Nephron (organoid): ENCODE measurements around the gene CRYGS.
A peak's percentile ranks its signal among the peaks of the same experiment; 100 is the strongest.

Experiments
- H3K27ac Mint-ChIP-seq, 3 experiments: 2 replicates each; pipeline ENCODE4 v1.8.0; 2020; ENCODE audit warnings: mixed read lengths in 3 of 3, mild to moderate bottlenecking in 2 of 3, moderate library complexity in 1 of 3
- H3K27me3 Mint-ChIP-seq: 2 replicates; pipeline ENCODE4 v1.8.0; 2021; ENCODE audit warnings: low read depth, mild to moderate bottlenecking, moderate library complexity, mixed read lengths
- H3K36me3 Mint-ChIP-seq: 2 replicates; pipeline ENCODE4 v1.8.0; 2020; ENCODE audit warnings: low read depth, mixed read lengths
- H3K4me1 Mint-ChIP-seq: 2 replicates; pipeline ENCODE4 v1.8.0; 2020; ENCODE audit warnings: mixed read lengths
- H3K4me3 Mint-ChIP-seq, 3 experiments: 2 replicates each; pipeline ENCODE4 v1.8.0; 2020; ENCODE audit warnings: mild to moderate bottlenecking in 3 of 3, mixed read lengths in 3 of 3, moderate library complexity in 2 of 3
- H3K9me3 Mint-ChIP-seq: 2 replicates; pipeline ENCODE4 v1.8.0; 2020; ENCODE audit warnings: mixed read lengths
- TF ChIP-seq, protein P1 (sequence below), 3 experiments: fragments of 200-600 bp; sonication (generic); IDR thresholded peaks; one replicate each; pipeline ENCODE4 v1.5.0; 2021; ENCODE audit warnings: antibody characterized with exemption in 3 of 3; ENCODE audit not compliant: unreplicated experiment in 3 of 3

Gene CRYGS

DNA sequence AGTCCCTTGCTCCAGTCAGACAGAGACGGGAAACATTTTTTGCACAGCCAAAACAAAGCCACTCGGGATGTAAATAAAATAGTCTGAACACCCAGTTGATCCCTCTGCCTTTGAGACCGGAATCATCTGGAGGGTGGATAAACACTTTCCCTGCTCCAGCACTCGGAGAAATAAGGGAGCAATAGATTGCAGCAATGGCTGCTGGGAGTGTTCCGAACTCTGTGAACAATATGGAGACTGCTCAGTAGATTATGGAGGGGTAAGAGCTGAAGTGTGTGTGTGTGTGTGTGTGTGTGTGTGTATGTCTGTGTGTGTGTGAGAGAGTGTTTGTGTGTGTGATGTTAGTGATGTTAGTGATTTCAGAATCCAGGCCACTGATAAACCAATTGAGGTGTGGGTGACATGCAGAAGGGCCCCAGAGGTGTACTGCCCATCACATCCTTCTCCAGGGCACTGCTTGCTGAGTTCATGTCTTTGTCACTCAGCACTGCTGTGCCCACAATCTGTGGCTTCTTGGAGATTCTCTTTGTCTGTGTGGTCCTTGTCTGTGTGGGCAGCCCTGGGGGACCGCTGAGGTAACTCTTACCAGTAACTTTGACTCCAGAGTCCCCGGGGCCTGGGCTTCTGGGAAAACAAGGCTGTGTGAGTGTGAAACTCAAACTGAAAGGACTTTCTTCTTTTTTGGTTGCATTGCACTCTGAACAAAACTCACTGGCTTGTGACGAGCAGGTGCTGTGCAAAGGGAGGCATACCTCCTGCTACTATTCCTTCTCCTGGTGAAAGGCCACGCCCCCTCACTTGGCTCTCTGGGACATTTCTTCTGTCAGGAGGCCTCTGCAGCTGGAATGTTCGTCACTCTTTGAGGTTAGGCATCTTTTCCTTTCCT lies 23.0 kb downstream of the CRYGS start:
- peak overlapping the region in 2 of 3 experiments; percentile 8 to 10 for H3K27ac Mint-ChIP-seq
- peak overlapping the region in 2 of 3 experiments; percentile 4 to 6 for H3K4me3 Mint-ChIP-seq
- H3K36me3 Mint-ChIP-seq, result no peaks in the 10 kb centered on the region
- no peaks in the 10 kb centered on the region for H3K9me3 Mint-ChIP-seq
- H3K27me3 Mint-ChIP-seq, result peaks cover 17% of the 10 kb centered on the region
- peaks cover 10% of the 10 kb centered on the region for H3K4me1 Mint-ChIP-seq
- TF ChIP-seq, protein P1, sequence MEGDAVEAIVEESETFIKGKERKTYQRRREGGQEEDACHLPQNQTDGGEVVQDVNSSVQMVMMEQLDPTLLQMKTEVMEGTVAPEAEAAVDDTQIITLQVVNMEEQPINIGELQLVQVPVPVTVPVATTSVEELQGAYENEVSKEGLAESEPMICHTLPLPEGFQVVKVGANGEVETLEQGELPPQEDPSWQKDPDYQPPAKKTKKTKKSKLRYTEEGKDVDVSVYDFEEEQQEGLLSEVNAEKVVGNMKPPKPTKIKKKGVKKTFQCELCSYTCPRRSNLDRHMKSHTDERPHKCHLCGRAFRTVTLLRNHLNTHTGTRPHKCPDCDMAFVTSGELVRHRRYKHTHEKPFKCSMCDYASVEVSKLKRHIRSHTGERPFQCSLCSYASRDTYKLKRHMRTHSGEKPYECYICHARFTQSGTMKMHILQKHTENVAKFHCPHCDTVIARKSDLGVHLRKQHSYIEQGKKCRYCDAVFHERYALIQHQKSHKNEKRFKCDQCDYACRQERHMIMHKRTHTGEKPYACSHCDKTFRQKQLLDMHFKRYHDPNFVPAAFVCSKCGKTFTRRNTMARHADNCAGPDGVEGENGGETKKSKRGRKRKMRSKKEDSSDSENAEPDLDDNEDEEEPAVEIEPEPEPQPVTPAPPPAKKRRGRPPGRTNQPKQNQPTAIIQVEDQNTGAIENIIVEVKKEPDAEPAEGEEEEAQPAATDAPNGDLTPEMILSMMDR (IDR thresholded peaks at IDR 0.05; ENCODE audit: unreplicated experiment in 3 of 3), result no peak

DNA sequence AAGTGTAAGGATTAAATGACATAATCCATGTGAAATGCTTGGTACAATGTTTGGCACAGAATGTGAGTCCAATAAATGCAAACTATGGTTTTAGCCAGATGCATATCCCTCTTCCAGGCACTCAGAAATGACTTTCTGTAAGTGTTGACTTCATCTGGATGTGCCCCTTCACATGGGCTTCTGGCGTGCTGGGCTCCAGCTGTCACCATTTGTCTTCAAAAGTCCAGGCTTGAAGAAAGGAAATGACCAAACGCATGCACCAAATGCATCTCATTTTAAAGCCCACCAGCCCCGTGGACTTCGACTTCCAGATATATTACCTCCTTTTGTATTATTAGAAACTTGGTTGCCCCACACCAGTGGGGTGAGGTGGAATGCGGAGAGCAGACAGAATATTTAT lies 23.7 kb downstream of the CRYGS start:
- Mint-ChIP-seq H3K27me3 (peaks cover 23% of the 10 kb centered on the region), H3K27ac (peak overlapping the region in 1 of 3 experiments; percentile 8), H3K4me1 (peaks cover 10% of the 10 kb centered on the region), H3K36me3 (no peaks in the 10 kb centered on the region), H3K4me3 (no peak overlapping the region), H3K9me3 (no peaks in the 10 kb centered on the region)
- TF ChIP-seq, protein P1 (IDR thresholded peaks at IDR 0.05; ENCODE audit: unreplicated experiment in 3 of 3), result no peak

DNA sequence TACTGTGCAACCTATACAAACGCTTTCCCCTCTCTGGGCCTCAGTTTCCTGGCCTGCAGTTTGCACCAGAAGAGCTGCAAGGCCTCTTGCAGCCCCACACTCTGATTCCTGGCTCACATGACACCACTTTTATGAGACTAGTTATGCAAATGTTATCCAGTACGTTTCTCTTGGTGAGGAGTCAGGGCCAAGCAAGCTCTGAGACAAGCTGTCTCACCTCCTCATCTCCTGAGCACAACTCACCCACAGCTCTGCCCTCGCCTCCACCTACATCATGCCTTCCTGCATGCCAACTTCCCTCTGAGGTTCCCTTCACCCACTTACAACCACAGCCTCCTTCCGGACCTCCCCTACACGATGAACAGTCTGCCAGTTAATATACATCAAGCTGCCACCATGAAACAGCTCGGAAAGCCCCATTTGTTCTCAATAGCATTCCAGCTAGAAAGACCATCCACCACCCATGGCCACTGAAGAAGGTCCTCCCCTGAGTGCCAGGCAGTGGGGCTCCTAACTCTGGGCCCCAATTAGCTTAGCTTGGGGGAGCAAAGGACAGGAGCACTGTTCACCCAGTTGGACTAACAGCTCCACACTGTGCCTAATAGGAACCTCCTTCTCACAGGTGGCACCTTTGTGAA lies 25.0 kb downstream of the CRYGS start:
- TF ChIP-seq, protein P1 (IDR thresholded peaks at IDR 0.05; ENCODE audit: unreplicated experiment in 3 of 3), result no peak
- Mint-ChIP-seq H3K9me3 (no peaks in the 10 kb centered on the region), H3K36me3 (no peaks in the 10 kb centered on the region), H3K4me3 (no peak overlapping the region), H3K27ac (no peak overlapping the region), H3K27me3 (peaks cover 22% of the 10 kb centered on the region), H3K4me1 (peaks cover 10% of the 10 kb centered on the region)

DNA sequence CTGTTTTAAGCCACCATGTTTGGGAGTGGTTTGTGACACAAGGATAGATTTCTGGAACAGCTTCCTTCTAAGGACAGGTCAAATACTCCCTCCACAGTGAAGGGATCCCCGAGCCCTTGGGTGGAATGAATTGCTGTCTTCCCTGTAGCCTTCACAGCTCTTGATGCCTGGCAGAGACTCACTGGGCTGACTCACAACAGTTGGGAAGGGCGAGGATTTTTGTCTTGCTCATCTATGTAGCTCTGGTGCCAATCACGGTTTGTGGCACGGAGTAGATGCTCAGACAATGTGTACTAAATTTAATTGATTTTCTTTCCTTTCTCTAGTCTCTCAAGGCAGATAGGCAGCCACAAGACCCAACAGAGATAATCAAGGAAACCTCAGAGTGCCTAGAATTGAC lies 27.0 kb downstream of the CRYGS start:
- H3K27me3 Mint-ChIP-seq, result peaks cover 24% of the 10 kb centered on the region
- H3K4me1 Mint-ChIP-seq, result peaks cover 10% of the 10 kb centered on the region
- H3K27ac Mint-ChIP-seq, result no peak overlapping the region
- TF ChIP-seq, protein P1 (IDR thresholded peaks at IDR 0.05; ENCODE audit: unreplicated experiment in 3 of 3), result no peak
- no peaks in the 10 kb centered on the region for H3K36me3 Mint-ChIP-seq
- H3K9me3 Mint-ChIP-seq, result no peaks in the 10 kb centered on the region
- H3K4me3 Mint-ChIP-seq, result no peak overlapping the region

DNA sequence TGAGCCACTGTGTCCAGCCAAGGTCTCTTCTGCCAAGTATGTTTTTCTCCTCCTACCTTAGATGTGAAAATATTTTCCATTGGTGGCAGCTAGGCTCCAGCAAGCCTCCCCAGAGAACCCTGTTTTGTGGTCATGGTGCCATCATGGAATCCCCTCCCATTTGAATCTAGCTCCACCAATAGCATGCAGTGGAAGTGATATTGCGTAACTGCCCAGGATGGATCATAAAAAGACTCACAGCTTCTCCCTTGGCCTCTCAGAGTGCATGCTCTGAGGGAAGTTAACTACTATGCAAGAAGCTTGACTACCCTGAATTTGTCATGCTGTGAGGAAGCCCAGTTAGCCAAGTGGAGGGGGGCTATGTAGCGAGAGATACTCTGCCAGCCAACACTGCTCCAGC lies 27.5 kb downstream of the CRYGS start:
- no peak overlapping the region for H3K27ac Mint-ChIP-seq
- no peaks in the 10 kb centered on the region for H3K9me3 Mint-ChIP-seq
- peaks cover 10% of the 10 kb centered on the region for H3K4me1 Mint-ChIP-seq
- no peak overlapping the region for H3K4me3 Mint-ChIP-seq
- no peaks in the 10 kb centered on the region for H3K36me3 Mint-ChIP-seq
- TF ChIP-seq, protein P1 (IDR thresholded peaks at IDR 0.05; ENCODE audit: unreplicated experiment in 3 of 3), result no peak
- H3K27me3 Mint-ChIP-seq, result peaks cover 28% of the 10 kb centered on the region
